ENCODE measurements around the gene KCNMB2.

- no peak for TF ChIP-seq YY1 (IDR thresholded peaks at IDR 0.05; ENCODE audit: low read depth)
- TF ChIP-seq, protein P1, sequence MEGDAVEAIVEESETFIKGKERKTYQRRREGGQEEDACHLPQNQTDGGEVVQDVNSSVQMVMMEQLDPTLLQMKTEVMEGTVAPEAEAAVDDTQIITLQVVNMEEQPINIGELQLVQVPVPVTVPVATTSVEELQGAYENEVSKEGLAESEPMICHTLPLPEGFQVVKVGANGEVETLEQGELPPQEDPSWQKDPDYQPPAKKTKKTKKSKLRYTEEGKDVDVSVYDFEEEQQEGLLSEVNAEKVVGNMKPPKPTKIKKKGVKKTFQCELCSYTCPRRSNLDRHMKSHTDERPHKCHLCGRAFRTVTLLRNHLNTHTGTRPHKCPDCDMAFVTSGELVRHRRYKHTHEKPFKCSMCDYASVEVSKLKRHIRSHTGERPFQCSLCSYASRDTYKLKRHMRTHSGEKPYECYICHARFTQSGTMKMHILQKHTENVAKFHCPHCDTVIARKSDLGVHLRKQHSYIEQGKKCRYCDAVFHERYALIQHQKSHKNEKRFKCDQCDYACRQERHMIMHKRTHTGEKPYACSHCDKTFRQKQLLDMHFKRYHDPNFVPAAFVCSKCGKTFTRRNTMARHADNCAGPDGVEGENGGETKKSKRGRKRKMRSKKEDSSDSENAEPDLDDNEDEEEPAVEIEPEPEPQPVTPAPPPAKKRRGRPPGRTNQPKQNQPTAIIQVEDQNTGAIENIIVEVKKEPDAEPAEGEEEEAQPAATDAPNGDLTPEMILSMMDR (IDR thresholded peaks at IDR 0.05) = no peak
- no peak for TF ChIP-seq POLR2AphosphoS5 (IDR thresholded peaks at IDR 0.05; ENCODE audit: low read depth, low read length)
- TF ChIP-seq JUND (IDR thresholded peaks at IDR 0.05) = no peak
- no peak for TF ChIP-seq RFX5 (IDR thresholded peaks at IDR 0.05; ENCODE audit: low read length)
- TF ChIP-seq, protein P2, sequence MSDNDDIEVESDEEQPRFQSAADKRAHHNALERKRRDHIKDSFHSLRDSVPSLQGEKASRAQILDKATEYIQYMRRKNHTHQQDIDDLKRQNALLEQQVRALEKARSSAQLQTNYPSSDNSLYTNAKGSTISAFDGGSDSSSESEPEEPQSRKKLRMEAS (IDR thresholded peaks at IDR 0.05; ENCODE audit: low read depth) = no peak
- TF ChIP-seq TAF1 (IDR thresholded peaks at IDR 0.05; ENCODE audit: borderline replicate concordance, low read depth, low read length) = no peak
- no peak for TF ChIP-seq NFIC (IDR thresholded peaks at IDR 0.05; ENCODE audit: borderline replicate concordance)
- no peak for TF ChIP-seq SIN3A (IDR thresholded peaks at IDR 0.05; ENCODE audit: borderline replicate concordance, low read depth, low read length)
- TF ChIP-seq EZH2phosphoT487 (IDR thresholded peaks at IDR 0.05; ENCODE audit: borderline replicate concordance, low read depth) = no peak
- TF ChIP-seq, protein P3, sequence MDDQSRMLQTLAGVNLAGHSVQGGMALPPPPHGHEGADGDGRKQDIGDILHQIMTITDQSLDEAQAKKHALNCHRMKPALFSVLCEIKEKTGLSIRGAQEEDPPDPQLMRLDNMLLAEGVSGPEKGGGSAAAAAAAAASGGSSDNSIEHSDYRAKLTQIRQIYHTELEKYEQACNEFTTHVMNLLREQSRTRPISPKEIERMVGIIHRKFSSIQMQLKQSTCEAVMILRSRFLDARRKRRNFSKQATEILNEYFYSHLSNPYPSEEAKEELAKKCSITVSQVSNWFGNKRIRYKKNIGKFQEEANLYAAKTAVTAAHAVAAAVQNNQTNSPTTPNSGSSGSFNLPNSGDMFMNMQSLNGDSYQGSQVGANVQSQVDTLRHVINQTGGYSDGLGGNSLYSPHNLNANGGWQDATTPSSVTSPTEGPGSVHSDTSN (IDR thresholded peaks at IDR 0.05) = no peak
Observed at GRCh38 chr3:178837512-178837911, 301.3 kb downstream of the KCNMB2 start.

Measured in SK-N-SH (cell line).